GM11168 (cell line): Measurements from ENCODE around the gene CAPN2.
"Not testable (repeated sequence)": the region's sequence is repeated elsewhere in the genome, so short reads cannot be mapped to it uniquely, and the experiment has no call there.

Experiments used
- in situ Hi-C: fragments of 300-500 bp; cut with MboI; formaldehyde crosslinking; loops from one replicate; pipeline ENCODE4 v1.12.0; 2022; ENCODE audit warnings: low sequenced_read_pairs; ENCODE audit not compliant: unreplicated experiment

Gene CAPN2

DNA sequence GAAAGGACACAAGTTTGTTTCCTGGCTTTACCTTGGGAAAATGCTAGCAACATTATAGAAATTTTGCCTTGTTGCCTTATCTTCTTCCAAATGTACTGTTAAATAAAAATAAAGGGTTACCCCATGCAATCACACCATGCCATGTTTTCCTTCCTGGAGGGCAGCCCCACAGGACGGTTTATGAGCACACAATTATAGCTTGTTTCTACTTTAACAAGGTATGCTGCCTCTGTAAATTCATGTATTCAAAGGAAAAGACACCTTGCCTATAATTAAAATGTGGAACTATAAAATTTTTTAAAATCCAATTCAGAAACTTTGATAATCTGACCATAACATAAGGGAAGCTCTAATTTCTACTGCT lies 63.4 kb downstream of the CAPN2 start:
- in situ Hi-C loops = no loop called here

DNA sequence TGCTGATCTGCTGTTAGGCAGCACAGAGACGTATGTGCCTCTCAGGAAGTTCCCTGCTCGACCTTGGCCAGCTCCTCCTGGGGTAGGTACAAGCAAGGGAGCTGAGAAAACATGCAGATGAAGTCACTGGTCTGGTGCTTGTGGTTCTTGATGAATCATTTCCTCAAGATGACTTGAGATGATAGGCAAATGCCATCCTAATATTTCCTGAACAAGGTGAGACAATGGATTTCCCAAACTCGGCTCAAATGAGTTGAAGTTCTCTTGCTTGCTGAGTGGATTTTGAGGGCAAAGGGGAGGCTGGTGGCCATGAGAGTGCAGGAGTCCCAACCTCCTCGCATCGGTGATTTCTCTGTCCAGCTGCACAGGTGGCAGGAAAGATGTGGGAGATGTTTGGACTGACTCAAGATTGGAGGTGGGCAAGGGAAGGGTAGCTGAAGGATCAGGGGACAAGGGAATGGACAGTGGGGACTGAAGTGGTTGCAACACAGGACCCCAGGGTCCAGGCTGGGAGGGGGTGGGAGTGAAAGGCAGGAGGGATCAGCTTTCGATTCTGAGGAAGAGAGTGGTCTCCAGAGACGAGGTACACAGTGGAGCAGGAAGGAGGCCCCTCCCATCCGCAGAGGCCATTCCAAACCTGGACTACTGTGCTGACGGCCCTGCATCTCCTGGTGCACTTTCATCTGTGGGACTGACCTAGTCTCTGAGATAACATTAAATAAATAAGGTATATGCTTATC lies 63.9 kb downstream of the CAPN2 start:
- in situ Hi-C loops = no loop called here

- in situ Hi-C loops = no loop called here
Observed at GRCh38 chr1:223776826-223777454, 64.6 kb downstream of the CAPN2 start.

DNA sequence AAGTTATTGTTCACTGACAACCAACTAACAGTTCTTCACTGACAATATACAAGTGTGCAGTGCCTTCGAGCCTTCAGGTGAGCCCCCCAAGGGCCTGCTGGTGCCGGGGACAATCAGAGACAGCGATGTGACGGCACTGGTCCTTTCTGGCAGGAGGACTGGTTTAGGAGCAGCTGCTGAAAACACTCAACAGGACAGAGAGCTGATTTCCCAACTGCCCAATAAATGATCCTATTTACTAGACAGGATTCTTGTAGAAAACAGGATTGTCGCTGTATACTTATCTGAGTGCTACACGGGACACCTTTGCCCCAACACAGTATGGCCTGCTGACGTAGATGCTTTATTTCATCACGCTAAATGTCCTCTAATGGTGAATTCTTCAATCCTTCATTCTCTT lies 68.0 kb downstream of the CAPN2 start:
- in situ Hi-C loops = no loop called here

- in situ Hi-C loops = no loop called here
Observed at GRCh38 chr1:223780949-223781348, 68.6 kb downstream of the CAPN2 start.

- in situ Hi-C loops = no loop called here
Observed at GRCh38 chr1:223783676-223784075, 71.3 kb downstream of the CAPN2 start.

GRCh38 chr1:223784541-223784940 lies 72.2 kb downstream of the CAPN2 start:
- in situ Hi-C loops = no loop called here

GRCh38 chr1:223785808-223786207 lies 73.5 kb downstream of the CAPN2 start:
- in situ Hi-C loops = no loop called here

- in situ Hi-C loops = no loop called here
Observed at GRCh38 chr1:223788746-223789415, 76.5 kb downstream of the CAPN2 start.

DNA sequence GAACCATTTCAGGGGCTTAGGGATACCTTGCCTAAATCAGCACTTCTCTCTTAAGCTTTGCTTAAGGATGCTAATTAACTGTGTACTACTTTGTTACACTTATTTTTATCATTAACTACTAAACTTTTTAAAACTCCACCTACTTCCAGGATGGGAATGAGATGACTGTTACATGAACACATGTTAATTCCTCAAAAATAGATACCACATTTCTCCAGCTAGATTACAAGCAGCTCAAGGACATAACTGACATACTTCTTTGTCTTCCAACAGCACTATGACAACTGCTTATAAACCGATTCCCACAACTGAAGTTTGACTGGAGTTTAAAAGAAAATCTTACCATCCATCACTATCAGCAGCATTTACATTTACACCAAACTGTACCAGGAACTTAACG lies 79.7 kb downstream of the CAPN2 start:
- in situ Hi-C loops = no loop called here

- in situ Hi-C loops = no loop called here
Observed at GRCh38 chr1:223793716-223794115, 81.4 kb downstream of the CAPN2 start.

- in situ Hi-C loops = no loop called here
Observed at GRCh38 chr1:223794136-223794880, 82.0 kb downstream of the CAPN2 start.

GRCh38 chr1:223796210-223796609 lies 83.9 kb downstream of the CAPN2 start:
- in situ Hi-C loops = no loop called here

GRCh38 chr1:223802032-223802431 lies 89.7 kb downstream of the CAPN2 start:
- in situ Hi-C loops = no loop called here

- in situ Hi-C loops = no loop called here
Observed at GRCh38 chr1:223802602-223803001, 90.3 kb downstream of the CAPN2 start.

DNA sequence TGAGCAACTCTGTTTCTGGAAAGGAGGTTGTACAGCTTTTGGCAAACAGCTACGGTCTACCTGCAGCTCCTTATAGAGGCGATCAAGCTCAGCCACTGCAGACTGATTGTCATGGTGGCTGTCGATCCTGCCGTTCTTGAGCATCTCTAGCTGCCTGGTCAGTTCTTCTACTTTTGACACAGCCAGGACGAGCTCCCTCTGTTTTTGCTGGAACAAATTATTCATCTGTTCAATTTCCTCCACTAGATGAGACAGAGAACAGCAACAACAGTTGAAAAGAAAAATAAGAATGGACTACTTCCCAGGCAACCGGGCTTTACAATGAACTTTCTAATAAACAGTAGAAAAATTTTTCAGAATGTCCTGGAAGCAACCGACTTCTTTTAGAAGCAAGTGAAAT lies 90.9 kb downstream of the CAPN2 start:
- in situ Hi-C loops = no loop called here

GRCh38 chr1:223809905-223810304 lies 97.6 kb downstream of the CAPN2 start:
- in situ Hi-C loops = not testable (repeated sequence)

- in situ Hi-C loops = no loop called here
Observed at GRCh38 chr1:223810586-223810985, 98.2 kb downstream of the CAPN2 start.

DNA sequence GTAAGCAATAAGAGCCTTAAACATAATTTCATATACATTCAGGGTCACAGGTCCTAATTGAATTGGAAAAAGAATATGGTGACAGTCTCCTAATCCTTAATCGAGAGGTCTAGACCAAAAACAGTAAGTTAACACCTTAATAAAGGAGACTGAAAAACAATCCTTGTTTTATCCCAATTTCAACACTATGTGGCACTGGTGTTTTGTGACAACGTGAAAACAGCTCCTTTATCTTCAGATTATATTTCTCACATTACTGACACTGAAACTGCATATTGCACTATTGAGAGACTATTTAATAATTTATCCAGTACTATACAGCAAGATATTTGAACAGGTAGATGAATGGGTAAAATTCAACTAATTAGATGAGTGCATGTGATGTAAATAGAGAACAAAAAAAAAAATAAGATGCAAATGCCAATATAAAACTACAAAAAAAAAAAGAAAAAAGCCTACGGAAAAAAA lies 99.3 kb downstream of the CAPN2 start:
- in situ Hi-C loops = no loop called here

GRCh38 chr1:223813645-223814044 lies 101.3 kb downstream of the CAPN2 start:
- in situ Hi-C loops = no loop called here
